H1 (cell line): ENCODE results near the gene LCP1. TPM values are rescaled to one million over a fixed set of nuclear protein-coding genes. Genes with fewer than 3 reads are reported as not detected.

ENCODE experiments used
- CTCF ChIA-PET: fragments of 300-600 bp; sonication (Branson Sonifier 250); formaldehyde crosslinking; loops from one replicate; lab custom pipeline; 2021; ENCODE audit not compliant: partially characterized antibody; lab: Charles Lee
- POLR2A ChIA-PET: fragments of 300-600 bp; sonication (Branson Sonifier 250); formaldehyde crosslinking; loops from one replicate; lab custom pipeline; 2021; ENCODE audit warnings: inconsistent platforms; ENCODE audit not compliant: partially characterized antibody; lab: Charles Lee
- DNase-seq, 2 experiments: peaks; one replicate each; pipeline versions ENCODE4 v3.0.0 to v3.0.0-alpha.2; 2010 to 2022; ENCODE audit warnings: low spot score in 2 of 2, low read depth in 1 of 2, mixed read lengths in 1 of 2
- FAIRE-seq: peaks from 2 replicates; lab custom pipeline; 2011; peaks lifted over from hg19 to GRCh38; lab: Jason Lieb, UNC
- H2AFZ ChIP-seq: 2 replicates; pipeline ENCODE4 v1.8.1; 2012; ENCODE audit warnings: low read length, inconsistent platforms
- H2AK5ac ChIP-seq: 2 replicates; pipeline ENCODE4 v1.6.1; 2013; ENCODE audit warnings: low read depth, low read length
- H2BK120ac ChIP-seq: replicated peaks from 2 replicates; pipeline ENCODE3; 2013; ENCODE audit warnings: low read depth, low read length, inconsistent platforms
- H2BK12ac ChIP-seq: 2 replicates; pipeline ENCODE4 v1.6.1; 2013; ENCODE audit warnings: low read depth, low read length
- H2BK15ac ChIP-seq: 2 replicates; pipeline ENCODE4 v1.6.1; 2013; ENCODE audit warnings: low read length
- H2BK20ac ChIP-seq: 2 replicates; pipeline ENCODE4 v1.6.1; 2013; ENCODE audit warnings: low read length
- H2BK5ac ChIP-seq: 2 replicates; pipeline ENCODE4 v1.6.1; 2013; ENCODE audit warnings: low read depth, low read length
- H3K14ac ChIP-seq: 2 replicates; pipeline ENCODE4 v1.6.1; 2013; ENCODE audit warnings: inconsistent platforms; ENCODE audit not compliant: insufficient read length
- H3K18ac ChIP-seq: 2 replicates; pipeline ENCODE4 v1.6.1; 2013; ENCODE audit warnings: low read length; ENCODE audit errors: extremely low read depth
- H3K23ac ChIP-seq: 2 replicates; pipeline ENCODE4 v1.6.1; 2013; ENCODE audit warnings: inconsistent platforms; ENCODE audit not compliant: insufficient read length
- H3K23me2 ChIP-seq: 2 replicates; pipeline ENCODE4 v1.6.1; 2013; ENCODE audit warnings: low read depth, low read length
- H3K27ac ChIP-seq: 2 replicates; pipeline ENCODE4 v1.6.1; 2011; ENCODE audit warnings: low read depth, low read length, inconsistent platforms
- H3K27me3 ChIP-seq, 4 experiments: replicated peaks in 1 of 4; 1 replicate in 1 of 4; 2 replicates in 3 of 4; pipeline versions ENCODE4 v1.6.1 to v1.8.1; 2011 to 2013; ENCODE audit warnings: low read length in 3 of 4, mild to moderate bottlenecking in 3 of 4, inconsistent platforms in 2 of 4, mixed read lengths in 2 of 4, moderate library complexity in 1 of 4; ENCODE audit not compliant: control insufficient read depth in 3 of 4, insufficient read depth in 3 of 4; ENCODE audit errors: extremely low read depth in 1 of 4
- H3K36me3 ChIP-seq, 4 experiments: 2 replicates each; pipeline versions ENCODE4 v1.6.1 to v1.8.1; 2011 to 2013; ENCODE audit warnings: mild to moderate bottlenecking in 4 of 4, low read length in 3 of 4, moderate library complexity in 2 of 4, control low read depth in 1 of 4, inconsistent platforms in 1 of 4; ENCODE audit not compliant: insufficient read depth in 4 of 4, control insufficient read depth in 2 of 4
- H3K4ac ChIP-seq: replicated peaks from 2 replicates; pipeline ENCODE3; 2013; ENCODE audit warnings: low read length, low read depth, mixed read lengths, inconsistent platforms; ENCODE audit not compliant: insufficient read length
- H3K4me1 ChIP-seq, 4 experiments: replicated peaks in 1 of 4; 1 replicate in 1 of 4; 2 replicates in 3 of 4; pipeline versions ENCODE4 v1.6.1 to v1.8.1; 2011 to 2013; ENCODE audit warnings: low read length in 3 of 4, inconsistent platforms in 2 of 4, mixed read lengths in 1 of 4; ENCODE audit not compliant: insufficient read depth in 4 of 4, control insufficient read depth in 3 of 4
- H3K4me2 ChIP-seq, 2 experiments: 2 replicates each; pipeline versions ENCODE4 v1.6.1 to v1.8.1; 2011 to 2013; ENCODE audit warnings: low read depth in 2 of 2, low read length in 2 of 2, control low read depth in 1 of 2, inconsistent platforms in 1 of 2, mild to moderate bottlenecking in 1 of 2; ENCODE audit not compliant: insufficient read depth in 1 of 2
- H3K4me3 ChIP-seq, 4 experiments: fragments of 200-600, 300-600 bp in 1 of 4; sonication (generic), shearing (Covaris generic), sonication (Bioruptor Twin) in 1 of 4; 2 replicates each; pipeline versions ENCODE4 v1.5.1 to v1.8.1; 2011 to 2016; ENCODE audit warnings: low read length in 4 of 4, low read depth in 3 of 4, control low read depth in 2 of 4, inconsistent platforms in 2 of 4, mild to moderate bottlenecking in 2 of 4, mixed read lengths in 1 of 4, moderate library complexity in 1 of 4; ENCODE audit not compliant: insufficient read depth in 2 of 4; ENCODE audit errors: extremely low read depth in 1 of 4
- H3K56ac ChIP-seq: replicated peaks from 2 replicates; pipeline ENCODE3; 2013; ENCODE audit warnings: low read depth, mild to moderate bottlenecking, mixed read lengths, low read length, inconsistent platforms; ENCODE audit not compliant: insufficient read length
- H3K79me1 ChIP-seq: 2 replicates; pipeline ENCODE4 v1.6.1; 2013; ENCODE audit warnings: low read depth, low read length, control low read depth
- H3K79me2 ChIP-seq, 2 experiments: 2 replicates each; pipeline versions ENCODE4 v1.6.1 to v1.8.1; 2012 to 2013; ENCODE audit warnings: low read length in 2 of 2, mild to moderate bottlenecking in 2 of 2, inconsistent platforms in 1 of 2; ENCODE audit not compliant: insufficient read depth in 2 of 2, control insufficient read depth in 1 of 2
- H3K9ac ChIP-seq, 4 experiments: replicated peaks in 1 of 4; 1 replicate in 1 of 4; 2 replicates in 3 of 4; pipeline versions ENCODE4 v1.6.1 to v1.8.1; 2011 to 2013; ENCODE audit warnings: low read depth in 3 of 4, low read length in 3 of 4, control low read depth in 2 of 4, mild to moderate bottlenecking in 2 of 4, moderate library complexity in 2 of 4, inconsistent platforms in 1 of 4; ENCODE audit errors: extremely low read depth in 1 of 4
- H3K9me3 ChIP-seq, 2 experiments: 2 replicates each; pipeline versions ENCODE4 v1.6.1 to v1.8.1; 2012 to 2013; ENCODE audit warnings: mild to moderate bottlenecking in 2 of 2, moderate library complexity in 2 of 2, control low read depth in 1 of 2, inconsistent platforms in 1 of 2, low read depth in 1 of 2, low read length in 1 of 2, mixed read lengths in 1 of 2; ENCODE audit not compliant: insufficient read depth in 2 of 2
- H4K20me1 ChIP-seq, 2 experiments: replicated peaks in 1 of 2; 2 replicates each; pipeline versions ENCODE3 to v1.8.1; 2011 to 2013; ENCODE audit warnings: inconsistent platforms in 2 of 2, low read length in 2 of 2, mild to moderate bottlenecking in 1 of 2; ENCODE audit not compliant: insufficient read depth in 2 of 2, control insufficient read depth in 1 of 2
- H4K5ac ChIP-seq: 2 replicates; pipeline ENCODE4 v1.6.1; 2013; ENCODE audit warnings: low read length, low read depth, mixed read lengths, inconsistent platforms; ENCODE audit not compliant: insufficient read length
- H4K8ac ChIP-seq: 2 replicates; pipeline ENCODE4 v1.8.0; 2013; ENCODE audit warnings: mild to moderate bottlenecking, moderate library complexity, low read length, inconsistent platforms; ENCODE audit not compliant: insufficient read depth; ENCODE audit errors: extremely low read depth
- H4K91ac ChIP-seq: replicated peaks from 2 replicates; pipeline ENCODE3; 2013; ENCODE audit warnings: low read length, mixed read lengths, inconsistent platforms; ENCODE audit not compliant: insufficient read length
- HDAC2 ChIP-seq, 2 experiments: fragments of 300-600 bp in 1 of 2; sonication (generic) in 1 of 2; IDR thresholded peaks; 2 replicates each; pipeline ENCODE4 v1.6.1; 2011 to 2012; ENCODE audit warnings: low read depth in 2 of 2, low read length in 2 of 2, mild to moderate bottlenecking in 2 of 2, moderate library complexity in 2 of 2, borderline replicate concordance in 1 of 2, inconsistent platforms in 1 of 2
- RAD21 ChIP-seq, 2 experiments: IDR thresholded peaks in 1 of 2; conservative IDR thresholded peaks in 1 of 2; 2 replicates each; pipeline ENCODE4 v1.6.1; 2011; ENCODE audit warnings: low read depth in 2 of 2, low read length in 2 of 2, improper control_type of control experiment in 1 of 2, inconsistent platforms in 1 of 2, mild to moderate bottlenecking in 1 of 2, moderate library complexity in 1 of 2
- RNF2 ChIP-seq: fragments of 200-900, 300-1000 bp; sonication (generic); IDR thresholded peaks from 2 replicates; pipeline ENCODE4 v1.7.1; 2016; ENCODE audit warnings: borderline replicate concordance, low read depth, mild to moderate bottlenecking, antibody characterized with exemption, low read length; ENCODE audit not compliant: poor library complexity, severe bottlenecking; ENCODE audit errors: missing control alignments
- SP2 ChIP-seq: IDR thresholded peaks from 2 replicates; pipeline ENCODE4 v1.6.1; 2012; ENCODE audit warnings: mild to moderate bottlenecking, low read length, inconsistent platforms
- SP4 ChIP-seq: IDR thresholded peaks from 2 replicates; pipeline ENCODE4 v1.6.1; 2012; ENCODE audit warnings: low read length, inconsistent platforms
- SRF ChIP-seq: IDR thresholded peaks from 2 replicates; pipeline ENCODE4 v1.6.1; 2011; ENCODE audit warnings: mild to moderate bottlenecking, low read depth, low read length, moderate library complexity
- TBP ChIP-seq: IDR thresholded peaks from 2 replicates; pipeline ENCODE4 v1.6.1; 2011; ENCODE audit warnings: low read depth, low read length, improper control_type of control experiment
- WGBS, 2 experiments: shearing (Covaris generic) in 1 of 2; methylation state at CpG; one replicate each; pipeline versions ENCODE4 v1.1.6 to v1.1.7; 2013 to 2015; ENCODE audit warnings: low lambda C conversion rate in 2 of 2, mixed read lengths in 2 of 2, inconsistent platforms in 1 of 2, low coverage in 1 of 2, missing lambda C conversion rate in 1 of 2; ENCODE audit not compliant: insufficient replicate concordance in 2 of 2, insufficient coverage in 1 of 2, insufficient read length in 1 of 2; ENCODE audit errors: extremely low coverage in 1 of 2, missing lambda C conversion rate in 1 of 2; 5-methylcytosine and 5-hydroxymethylcytosine counted together
- polyA plus RNA-seq, 7 experiments: library from polyadenylated mRNA; depleted of rRNA in 3 of 7; stranded (reverse) in 5 of 7; unstranded in 2 of 7; fragments of >200 nt in 5 of 7; fragments of 200-250 nt in 2 of 7; gene quantifications; 1 replicate in 5 of 7; 2 replicates in 1 of 7; 4 replicates in 1 of 7; pipeline versions ENCODE4 v1.2.1 to v1.2.3, GENCODE V29; 2011 to 2013; ENCODE audit warnings: missing spikeins in 2 of 7, mixed read lengths in 2 of 7
- total RNA-seq: library from RNA; stranded (reverse); fragmentation: NEBNext Ultra II Directional; extraction: Animal tissue kit (Norgen Biotek cat#: 25700); gene quantifications from 2 replicates; pipeline ENCODE4 v1.2.1, GENCODE V29; 2021
- TF ChIP-seq, protein P1 (sequence below): IDR thresholded peaks from 2 replicates; pipeline ENCODE4 v1.6.1; 2012; ENCODE audit warnings: inconsistent platforms

LCP1 gene
- total and polyA plus RNA-seq, 2 of the 8 experiments (the other 6 are each of a cell fraction or from before 2014, with no cell fraction given): 0.65 to 4.3 TPM

DNA sequence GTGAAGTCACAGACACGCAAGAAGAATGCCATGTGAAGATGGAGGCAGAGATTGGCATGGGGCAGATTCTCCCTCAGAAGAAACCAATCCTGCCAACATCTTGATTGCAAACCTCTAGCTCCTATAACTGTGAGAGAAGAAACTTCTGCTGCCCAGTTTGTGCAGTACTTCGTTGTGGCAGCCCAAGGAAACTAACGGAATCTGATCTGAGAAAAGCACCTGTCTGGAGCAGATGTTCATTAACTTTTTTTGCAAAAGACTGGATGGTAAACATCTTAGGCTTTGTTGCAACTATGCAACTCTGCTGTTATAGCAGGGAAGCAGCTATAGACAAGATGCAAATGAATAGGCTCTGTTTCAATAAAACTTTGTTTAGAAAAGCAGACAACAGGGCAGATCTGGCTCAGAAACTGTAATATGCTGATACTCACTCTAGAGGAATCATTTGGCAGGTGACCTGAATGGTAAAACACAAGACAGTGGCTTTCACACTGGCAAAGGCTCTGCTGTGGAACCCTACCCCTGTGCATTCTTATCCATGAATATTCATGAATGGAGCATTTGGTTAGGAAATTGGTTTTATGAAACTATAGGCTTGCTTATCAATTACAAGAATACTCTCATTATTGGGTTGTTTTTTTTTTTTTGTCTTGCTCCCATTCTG, 51.9 kb downstream of the LCP1 start:
- 84% methylated on average over 3 of the region's 3 CpGs; no CpG with 5 or more reads in 1 of the 2 experiments for WGBS, 2 experiments
- no peak overlapping the region for H2BK12ac ChIP-seq
- peaks cover 0 to under 1% (median 0%) of the 10 kb centered on the region in 4 experiments; a peak in 1 of 7 replicates for H3K4me1 ChIP-seq
- no peak overlapping the region for H3K23ac ChIP-seq
- H3K14ac ChIP-seq: no peak overlapping the region
- CTCF ChIA-PET: interaction anchor here (0.6 to 1.9 kb wide), 2 partner anchors 9 to 66 kb away, joined by 3 to 8 read pairs; no protein-coding TSS in a partner anchor
- DNase-seq (no peak), FAIRE-seq (no peak)
- H3K9me3 ChIP-seq: no peaks in the 10 kb centered on the region
- no peaks in the 10 kb centered on the region for H3K23me2 ChIP-seq
- TF ChIP-seq, protein P1, sequence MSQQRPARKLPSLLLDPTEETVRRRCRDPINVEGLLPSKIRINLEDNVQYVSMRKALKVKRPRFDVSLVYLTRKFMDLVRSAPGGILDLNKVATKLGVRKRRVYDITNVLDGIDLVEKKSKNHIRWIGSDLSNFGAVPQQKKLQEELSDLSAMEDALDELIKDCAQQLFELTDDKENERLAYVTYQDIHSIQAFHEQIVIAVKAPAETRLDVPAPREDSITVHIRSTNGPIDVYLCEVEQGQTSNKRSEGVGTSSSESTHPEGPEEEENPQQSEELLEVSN: no peak
- TF ChIP-seq HDAC2 (IDR thresholded peaks at IDR 0.05; ENCODE audit: borderline replicate concordance in 1 of 2, low read depth in 2 of 2, low read length in 2 of 2) (no peak), RNF2 (no peak), SRF (no peak), SP4 (no peak), SP2 (no peak), TBP (no peak), RAD21 (IDR thresholded peaks at IDR 0.05 in 1 of 2, conservative IDR thresholded peaks at IDR 0.05 in 1 of 2; ENCODE audit: low read depth in 2 of 2, low read length in 2 of 2) (no peak)
- no peak overlapping the region for H3K27ac ChIP-seq
- no peak overlapping the region for H3K4ac ChIP-seq
- no peak overlapping the region for H2BK15ac ChIP-seq
- no peaks in the 10 kb centered on the region for H3K79me2 ChIP-seq
- H4K5ac ChIP-seq: no peak overlapping the region
- H2BK20ac ChIP-seq: no peak overlapping the region
- H4K91ac ChIP-seq: no peak overlapping the region
- no peaks in the 10 kb centered on the region for H3K79me1 ChIP-seq
- no peak overlapping the region for H2AK5ac ChIP-seq
- POLR2A ChIA-PET: no interaction called here
- no peaks in the 10 kb centered on the region for H3K27me3 ChIP-seq
- H3K36me3 ChIP-seq: no peaks in the 10 kb centered on the region
- H3K4me2 ChIP-seq: no peak overlapping the region
- no peak overlapping the region for H2BK120ac ChIP-seq
- no peak overlapping the region for H2BK5ac ChIP-seq
- H2AFZ ChIP-seq: no peak overlapping the region
- H3K4me3 ChIP-seq: no peak overlapping the region
- no peak overlapping the region for H4K8ac ChIP-seq
- no peaks in the 10 kb centered on the region for H4K20me1 ChIP-seq
- H3K18ac ChIP-seq: no peak overlapping the region
- H3K56ac ChIP-seq: no peak overlapping the region
- H3K9ac ChIP-seq: no peak overlapping the region
